Immature natural killer cell (primary cell): ENCODE data around the gene SCARB1. TPM values are rescaled to one million over a fixed set of nuclear protein-coding genes. Genes with fewer than 3 reads are reported as not detected.
A peak's percentile ranks its signal among the peaks of the same experiment; 100 is the strongest.

Experiments
- DNase-seq, 3 donors: peaks; one replicate each; pipeline ENCODE4 v3.0.0; 2022; ENCODE audit warnings: mixed read lengths in 1 of 3
- H3K27ac Mint-ChIP-seq, 6 donors: one replicate each; pipeline ENCODE4 v1.8.0; 2020; ENCODE audit warnings: mixed read lengths in 6 of 6, mild to moderate bottlenecking in 5 of 6, inconsistent platforms in 4 of 6, moderate library complexity in 3 of 6
- H3K27me3 Mint-ChIP-seq, 3 donors: one replicate each; pipeline ENCODE4 v1.8.0; 2020 to 2021; ENCODE audit warnings: low read depth in 3 of 3, mild to moderate bottlenecking in 3 of 3, mixed read lengths in 3 of 3, moderate library complexity in 3 of 3, inconsistent platforms in 1 of 3
- H3K36me3 Mint-ChIP-seq, 3 donors: one replicate each; pipeline ENCODE4 v1.8.0; 2020; ENCODE audit warnings: mixed read lengths in 3 of 3, inconsistent platforms in 2 of 3, mild to moderate bottlenecking in 2 of 3
- H3K4me1 Mint-ChIP-seq, 2 donors: one replicate each; pipeline ENCODE4 v1.8.0; 2020; ENCODE audit warnings: inconsistent platforms in 2 of 2, mild to moderate bottlenecking in 2 of 2, mixed read lengths in 2 of 2, moderate library complexity in 1 of 2
- H3K4me3 Mint-ChIP-seq, 5 donors: one replicate each; pipeline ENCODE4 v1.8.0; 2020; ENCODE audit warnings: mild to moderate bottlenecking in 5 of 5, mixed read lengths in 5 of 5, inconsistent platforms in 3 of 5, moderate library complexity in 3 of 5
- H3K9me3 Mint-ChIP-seq, 6 donors: one replicate each; pipeline ENCODE4 v1.8.0; 2020; ENCODE audit warnings: mild to moderate bottlenecking in 6 of 6, mixed read lengths in 6 of 6, inconsistent platforms in 4 of 6, moderate library complexity in 3 of 6
- polyA plus RNA-seq, 3 donors: library from polyadenylated mRNA; unstranded; fragments of 300-500 nt; fragmentation: Illumina TruSeq; gene quantifications; one replicate each; pipeline ENCODE4 v1.2.3, GENCODE V29; 2021

Gene SCARB1
- polyA plus RNA-seq, 3 donors from 2014 or later, result 1.3 to 10.5 (median 2.4) TPM

- Mint-ChIP-seq H3K4me1 (peaks cover 22 to 28% of the 10 kb centered on the region in 2 donors), H3K9me3 (peaks cover 0 to 2% (median 0%) of the 10 kb centered on the region in 6 donors), H3K27me3 (peaks cover 0 to 9% (median 4%) of the 10 kb centered on the region in 3 donors), H3K4me3 (peak overlapping the region; percentile 70 to 82 (median 78)), H3K36me3 (no peaks in the 10 kb centered on the region), H3K27ac (peak overlapping the region in 2 of 6 donors; percentile 74 to 77)
- no peak for DNase-seq
Observed at GRCh38 chr12:124864326-124864752, 675 bp upstream of the SCARB1 start.

- no peak for DNase-seq
- H3K36me3 Mint-ChIP-seq, result no peaks in the 10 kb centered on the region
- peak overlapping the region; percentile 60 to 80 (median 71) for H3K4me3 Mint-ChIP-seq
- peaks cover 0 to 2% (median 0%) of the 10 kb centered on the region in 3 donors for H3K27me3 Mint-ChIP-seq
- peaks cover 0 to 2% (median 0%) of the 10 kb centered on the region in 6 donors for H3K9me3 Mint-ChIP-seq
- H3K27ac Mint-ChIP-seq, result peak overlapping the region in 2 of 6 donors; percentile 43 to 45
- peaks cover 17 to 19% of the 10 kb centered on the region in 2 donors for H3K4me1 Mint-ChIP-seq
Observed at GRCh38 chr12:124862768-124863415, 772 bp downstream of the SCARB1 start.

- no peak overlapping the region for H3K27ac Mint-ChIP-seq
- DNase-seq, result no peak
- peak overlapping the region; percentile 60 to 80 (median 71) for H3K4me3 Mint-ChIP-seq
- peaks cover 17 to 19% of the 10 kb centered on the region in 2 donors for H3K4me1 Mint-ChIP-seq
- no peaks in the 10 kb centered on the region for H3K36me3 Mint-ChIP-seq
- H3K9me3 Mint-ChIP-seq, result peaks cover 0 to 2% (median 0%) of the 10 kb centered on the region in 6 donors
- H3K27me3 Mint-ChIP-seq, result peaks cover 0 to 2% (median 0%) of the 10 kb centered on the region in 3 donors
Observed at GRCh38 chr12:124861898-124862676, 1.6 kb downstream of the SCARB1 start.

- peak overlapping the region in 4 of 5 donors; percentile 23 to 80 (median 66) for H3K4me3 Mint-ChIP-seq
Observed at GRCh38 chr12:124861492-124861891, 2.2 kb downstream of the SCARB1 start.

GRCh38 chr12:124857921-124858461, 5.7 kb downstream of the SCARB1 start:
- Mint-ChIP-seq H3K36me3 (no peaks in the 10 kb centered on the region), H3K4me3 (no peak overlapping the region), H3K4me1 (peaks cover 10 to 12% of the 10 kb centered on the region in 2 donors), H3K27me3 (peaks cover 0 to 5% (median 2%) of the 10 kb centered on the region in 3 donors), H3K27ac (no peak overlapping the region), H3K9me3 (peaks cover 0 to 2% (median 0%) of the 10 kb centered on the region in 6 donors)
- no peak for DNase-seq

More at GRCh38 chr12:124861492-124861891, 2.2 kb downstream of the SCARB1 start:
- Mint-ChIP-seq H3K27me3 (peaks cover 0 to 2% (median 0%) of the 10 kb centered on the region in 3 donors), H3K4me1 (peaks cover 17 to 19% of the 10 kb centered on the region in 2 donors), H3K36me3 (no peaks in the 10 kb centered on the region), H3K27ac (no peak overlapping the region), H3K9me3 (peaks cover 0 to 2% (median 0%) of the 10 kb centered on the region in 6 donors)
- no peak for DNase-seq

- Mint-ChIP-seq H3K4me3 (no peak overlapping the region), H3K4me1 (peaks cover 8% of the 10 kb centered on the region in 2 donors), H3K27ac (no peak overlapping the region), H3K36me3 (no peaks in the 10 kb centered on the region), H3K9me3 (no peaks in the 10 kb centered on the region), H3K27me3 (peaks cover 0 to 5% (median 4%) of the 10 kb centered on the region in 3 donors)
- no peak for DNase-seq
Observed at GRCh38 chr12:124856842-124857178, 6.9 kb downstream of the SCARB1 start.

- no peak overlapping the region for H3K27ac Mint-ChIP-seq
- no peaks in the 10 kb centered on the region for H3K9me3 Mint-ChIP-seq
- H3K27me3 Mint-ChIP-seq, result peaks cover 0 to 5% (median 4%) of the 10 kb centered on the region in 3 donors
- H3K36me3 Mint-ChIP-seq, result no peaks in the 10 kb centered on the region
- no peak overlapping the region for H3K4me3 Mint-ChIP-seq
- no peak for DNase-seq
- H3K4me1 Mint-ChIP-seq, result peaks cover 8 to 9% of the 10 kb centered on the region in 2 donors
Observed at GRCh38 chr12:124856132-124856841, 7.4 kb downstream of the SCARB1 start.

DNA sequence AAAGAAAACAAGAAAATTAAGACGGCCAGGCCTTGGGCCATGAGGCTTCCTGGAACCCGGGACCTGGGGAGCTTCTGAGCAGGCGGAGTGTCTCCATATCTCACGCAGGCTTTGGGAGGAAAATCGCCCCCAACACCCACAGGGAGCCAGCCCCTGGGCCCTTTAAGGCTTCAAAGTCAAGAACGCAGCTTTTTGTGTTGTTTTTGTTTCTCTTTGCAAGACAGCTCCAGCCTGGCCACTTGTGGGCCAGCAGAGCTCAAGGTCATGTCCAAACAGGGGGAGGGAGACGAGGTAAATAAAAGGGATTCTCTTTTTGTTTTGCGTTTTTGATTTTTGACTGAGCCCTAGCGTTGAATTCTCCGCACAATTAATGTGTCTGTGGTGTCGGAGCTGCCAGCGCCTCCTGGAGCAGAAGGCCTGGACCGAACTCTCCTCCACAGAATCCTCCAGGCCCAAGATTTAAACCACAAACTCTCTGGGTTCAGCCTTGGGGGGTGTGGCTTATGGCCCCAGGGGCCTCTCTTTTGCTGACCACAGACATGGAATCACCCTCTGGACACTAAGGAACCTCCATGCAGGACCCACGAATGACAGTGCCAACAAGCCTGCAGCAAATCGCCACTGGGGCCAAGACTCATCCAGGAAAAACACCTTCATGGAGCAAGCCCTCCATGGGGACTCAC, 8.2 kb downstream of the SCARB1 start:
- Mint-ChIP-seq H3K36me3 (no peaks in the 10 kb centered on the region), H3K27ac (no peak overlapping the region), H3K4me3 (no peak overlapping the region), H3K9me3 (no peaks in the 10 kb centered on the region), H3K4me1 (peaks cover 8 to 9% of the 10 kb centered on the region in 2 donors), H3K27me3 (peaks cover 0 to 4% (median 3%) of the 10 kb centered on the region in 3 donors)
- no peak for DNase-seq

- H3K36me3 Mint-ChIP-seq, result no peaks in the 10 kb centered on the region
- H3K4me3 Mint-ChIP-seq, result no peak overlapping the region
- peaks cover 8 to 9% of the 10 kb centered on the region in 2 donors for H3K4me1 Mint-ChIP-seq
- H3K27ac Mint-ChIP-seq, result no peak overlapping the region
- no peaks in the 10 kb centered on the region for H3K9me3 Mint-ChIP-seq
- peaks cover under 1 to 4% (median 3%) of the 10 kb centered on the region in 3 donors for H3K27me3 Mint-ChIP-seq
- no peak for DNase-seq
Observed at GRCh38 chr12:124854637-124855184, 9.0 kb downstream of the SCARB1 start.

DNA sequence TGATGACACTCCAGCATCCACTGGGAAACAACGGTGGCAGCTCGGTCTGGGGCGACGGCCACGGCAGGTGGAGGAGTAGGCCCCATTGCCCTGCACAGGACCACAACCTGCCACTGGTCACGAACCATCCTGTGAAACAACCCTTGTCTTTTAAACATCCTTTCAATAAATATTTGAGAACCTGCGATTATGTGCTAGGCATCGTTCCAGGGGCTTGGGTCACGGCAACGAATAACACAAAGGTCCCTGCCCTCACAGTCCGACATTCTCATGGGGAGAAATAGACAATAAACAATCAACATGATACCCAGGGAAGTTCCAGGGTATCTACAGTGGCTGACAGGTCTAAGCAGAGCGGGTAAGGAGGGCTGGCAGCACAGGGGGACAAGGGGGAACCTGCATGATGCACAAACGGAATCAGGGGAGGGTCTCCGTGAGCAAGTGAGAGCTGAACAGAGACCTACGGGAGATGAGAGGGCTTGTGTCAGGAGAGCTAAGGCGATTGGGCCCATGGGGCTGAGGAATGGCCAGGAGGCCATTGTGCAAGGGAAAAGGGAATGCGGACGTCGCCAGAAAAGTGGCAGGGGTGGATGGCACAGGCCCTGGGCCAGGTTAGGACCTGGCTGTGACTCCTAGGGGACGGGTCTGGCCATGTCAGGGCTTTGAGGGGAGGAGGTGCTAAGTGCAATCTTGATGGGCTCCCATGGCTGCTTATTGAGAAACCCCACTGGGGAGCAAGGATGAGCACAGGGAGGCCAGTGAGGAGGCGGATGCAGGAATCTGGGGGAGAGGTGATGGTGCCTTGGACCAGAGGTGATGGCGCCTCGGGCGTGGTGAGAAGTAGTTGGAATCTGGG, 9.7 kb downstream of the SCARB1 start:
- peak overlapping the region in 1 of 5 donors; percentile 5 for H3K4me3 Mint-ChIP-seq
- no peaks in the 10 kb centered on the region for H3K36me3 Mint-ChIP-seq
- peaks cover 8 to 9% of the 10 kb centered on the region in 2 donors for H3K4me1 Mint-ChIP-seq
- peaks cover 3 to 7% (median 4%) of the 10 kb centered on the region in 3 donors for H3K27me3 Mint-ChIP-seq
- H3K27ac Mint-ChIP-seq, result no peak overlapping the region
- no peaks in the 10 kb centered on the region for H3K9me3 Mint-ChIP-seq
- no peak for DNase-seq

DNA sequence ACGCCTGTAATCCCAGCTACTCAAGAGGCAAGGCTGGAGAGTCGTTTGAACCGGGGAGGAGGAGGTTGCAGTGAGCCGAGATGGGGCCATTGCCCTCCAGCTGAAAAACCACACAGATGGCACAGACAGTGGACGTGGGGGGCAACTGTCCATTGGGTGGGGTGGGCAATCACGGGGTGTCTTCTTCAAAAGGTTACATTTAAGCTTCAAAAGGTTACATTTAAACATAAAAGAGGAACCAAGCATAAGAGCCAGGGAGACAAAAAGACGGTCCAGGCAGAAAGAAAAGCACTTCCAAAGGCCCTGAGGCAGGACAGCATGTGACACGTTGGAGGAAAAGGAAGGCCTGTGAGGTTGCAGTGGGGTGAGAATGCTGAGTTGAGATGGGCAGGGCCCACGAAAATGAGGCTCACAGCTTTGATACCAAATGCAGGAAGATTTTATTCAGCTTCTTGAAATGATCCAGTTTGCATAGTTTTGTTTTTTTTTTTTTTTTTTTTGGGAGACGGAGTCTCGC, 10.7 kb downstream of the SCARB1 start:
- Mint-ChIP-seq H3K4me1 (peaks cover 8 to 9% of the 10 kb centered on the region in 2 donors), H3K4me3 (no peak overlapping the region), H3K9me3 (no peaks in the 10 kb centered on the region), H3K36me3 (no peaks in the 10 kb centered on the region), H3K27ac (peak overlapping the region in 2 of 6 donors; percentile 10 to 22), H3K27me3 (peaks cover 3 to 7% (median 4%) of the 10 kb centered on the region in 3 donors)
- no peak for DNase-seq

GRCh38 chr12:124852329-124852831, 11.3 kb downstream of the SCARB1 start:
- peak overlapping the region in 1 of 6 donors; percentile 10 for H3K27ac Mint-ChIP-seq
- H3K4me3 Mint-ChIP-seq, result peak overlapping the region in 2 of 5 donors; percentile 42 to 60
- DNase-seq, result peak; percentile 7 to 13 (median 12)
- no peaks in the 10 kb centered on the region for H3K36me3 Mint-ChIP-seq
- H3K9me3 Mint-ChIP-seq, result no peaks in the 10 kb centered on the region
- H3K27me3 Mint-ChIP-seq, result peaks cover 3 to 7% (median 4%) of the 10 kb centered on the region in 3 donors
- peaks cover 8 to 9% of the 10 kb centered on the region in 2 donors for H3K4me1 Mint-ChIP-seq
